ENCODE results near the gene RIPPLY3.

DNA sequence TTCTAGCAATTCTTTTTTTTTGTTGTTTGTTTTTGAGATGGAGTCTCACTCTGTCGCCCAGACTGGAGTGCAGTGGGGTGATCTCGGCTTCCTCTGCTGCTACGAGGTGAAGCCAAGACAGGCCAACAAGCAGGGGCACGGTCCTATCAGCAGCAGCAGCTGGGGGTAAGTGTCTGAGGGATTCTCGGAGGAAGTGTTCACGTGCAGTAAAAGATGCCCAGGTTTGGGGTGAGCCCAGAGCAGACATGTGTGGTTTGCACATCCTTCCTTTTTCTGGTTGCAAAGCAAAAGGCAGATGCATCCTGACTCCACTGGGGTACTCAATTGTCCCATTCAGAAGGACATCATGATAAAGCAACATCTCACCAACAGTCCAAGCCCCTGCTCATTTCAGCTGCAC lies 38.6 kb downstream of the RIPPLY3 start:
- TF ChIP-seq FOXM1 (IDR thresholded peaks at IDR 0.05; ENCODE audit: borderline replicate concordance) (no peak), ARNT (IDR thresholded peaks at IDR 0.05) (no peak), SUZ12 (IDR thresholded peaks at IDR 0.05) (no peak), TARDBP (IDR thresholded peaks at IDR 0.05) (no peak), HDGF (IDR thresholded peaks at IDR 0.05; ENCODE audit: borderline replicate concordance) (no peak), BHLHE40 (IDR thresholded peaks at IDR 0.05; ENCODE audit: borderline replicate concordance) (no peak), FOXA1 (IDR thresholded peaks at IDR 0.05) (no peak)
